HG02840 (cell line): Measurements from ENCODE around the gene ZNHIT1.
A peak's percentile ranks its signal among the peaks of the same experiment; 100 is the strongest.

Experiments
- ATAC-seq: cut with Tn5 transposase; IDR thresholded peaks from one replicate; pipeline ENCODE4 v1.9.1; 2021; ENCODE audit warnings: mild to moderate bottlenecking, moderate library complexity, moderate number of reproducible peaks; ENCODE audit not compliant: unreplicated experiment, low FRiP score

ZNHIT1 gene

GRCh38 chr7:101217388-101218235 lies at the start of gene ZNHIT1, which contains the start of gene PLOD3:
Gene ZNHIT1, plus strand, starts transcription at chr7:101218165. Its CDS starts 31 bp downstream, at chr7:101218196.
Gene PLOD3, minus strand, starts transcription at chr7:101217581. Its CDS starts 307 bp downstream, at chr7:101217274.
- ATAC-seq = peak; percentile 64

GRCh38 chr7:101168412-101169049 lies 49.4 kb upstream of the ZNHIT1 start:
- ATAC-seq = no peak

GRCh38 chr7:101169110-101169837 lies 48.7 kb upstream of the ZNHIT1 start:
- no peak for ATAC-seq

DNA sequence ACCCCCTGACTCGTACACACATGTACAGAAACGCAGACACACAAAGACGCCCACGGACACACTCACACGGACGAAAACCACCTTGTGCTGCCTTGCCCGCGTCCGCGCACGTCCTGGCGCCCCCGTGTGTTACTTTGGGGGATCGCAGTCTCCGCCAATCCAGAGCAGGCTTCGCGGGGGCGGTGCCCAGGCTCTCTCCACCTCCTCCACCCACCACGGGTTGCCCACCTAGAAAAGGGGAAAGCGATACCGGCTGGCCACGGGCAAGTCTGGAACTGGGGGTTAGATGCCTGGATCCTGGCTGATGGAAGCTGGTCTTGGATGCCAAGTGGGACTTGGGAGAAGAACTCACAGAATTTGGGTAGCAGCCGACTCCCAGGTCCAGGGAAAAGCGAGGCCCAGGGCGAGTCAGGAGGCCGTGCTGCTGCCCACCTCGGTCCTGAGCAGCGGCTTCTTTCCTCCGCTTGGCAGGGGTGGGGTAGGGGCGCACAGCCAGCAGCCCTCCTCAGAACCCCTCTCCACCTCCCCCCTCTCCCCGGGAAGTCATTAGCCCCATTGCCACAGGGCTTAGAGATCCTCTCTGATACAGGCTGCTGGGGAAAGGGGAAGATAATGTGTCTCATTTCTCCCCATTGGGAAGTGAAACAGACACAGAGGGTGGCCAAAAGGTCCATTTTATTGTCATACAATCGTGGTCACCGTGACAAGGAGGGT lies 48.0 kb upstream of the ZNHIT1 start:
- ATAC-seq = no peak

DNA sequence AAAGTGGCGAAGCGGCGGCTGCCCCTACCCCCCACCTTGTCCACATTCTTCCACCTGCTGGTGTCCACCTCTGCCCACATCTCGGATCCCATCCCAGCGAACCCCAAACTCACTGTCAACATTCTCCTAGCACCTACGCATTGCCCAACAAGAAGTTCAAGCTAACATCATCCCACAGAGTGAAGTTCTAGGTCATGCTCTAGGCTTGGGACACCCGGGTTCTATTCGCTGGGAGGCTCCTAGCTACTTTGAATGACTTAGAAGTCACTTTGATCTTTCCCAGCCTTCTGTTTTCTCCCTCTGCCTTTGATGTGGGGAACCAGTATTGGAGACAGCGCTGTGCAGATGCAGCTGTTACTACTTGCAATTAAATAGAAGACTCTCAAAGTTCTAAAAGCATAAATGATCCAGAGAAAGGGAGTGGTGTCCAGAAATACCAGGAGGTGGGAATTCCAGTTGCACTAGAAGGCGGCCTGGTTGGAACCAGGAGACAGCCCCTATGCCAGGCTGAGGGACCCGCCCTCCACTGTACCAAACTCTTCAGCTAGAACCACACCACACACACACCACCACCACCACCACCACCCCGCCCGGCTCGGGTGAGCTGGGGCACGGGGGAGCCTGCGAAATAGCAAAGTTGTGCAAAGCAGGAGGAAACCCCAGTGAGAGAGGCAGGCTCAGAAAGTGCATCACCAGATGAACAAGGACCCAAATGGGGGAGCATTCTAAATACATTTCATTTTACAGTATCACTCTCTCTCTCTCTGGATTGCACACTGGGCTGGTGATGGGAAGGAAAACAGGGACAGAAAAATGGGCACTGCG lies 47.1 kb upstream of the ZNHIT1 start:
- ATAC-seq = no peak

- no peak for ATAC-seq
Observed at GRCh38 chr7:101171442-101171837, 46.5 kb upstream of the ZNHIT1 start.

GRCh38 chr7:101172005-101172853 lies 45.7 kb upstream of the ZNHIT1 start:
- ATAC-seq = no peak

- ATAC-seq = no peak
Observed at GRCh38 chr7:101172854-101173751, 44.9 kb upstream of the ZNHIT1 start.

DNA sequence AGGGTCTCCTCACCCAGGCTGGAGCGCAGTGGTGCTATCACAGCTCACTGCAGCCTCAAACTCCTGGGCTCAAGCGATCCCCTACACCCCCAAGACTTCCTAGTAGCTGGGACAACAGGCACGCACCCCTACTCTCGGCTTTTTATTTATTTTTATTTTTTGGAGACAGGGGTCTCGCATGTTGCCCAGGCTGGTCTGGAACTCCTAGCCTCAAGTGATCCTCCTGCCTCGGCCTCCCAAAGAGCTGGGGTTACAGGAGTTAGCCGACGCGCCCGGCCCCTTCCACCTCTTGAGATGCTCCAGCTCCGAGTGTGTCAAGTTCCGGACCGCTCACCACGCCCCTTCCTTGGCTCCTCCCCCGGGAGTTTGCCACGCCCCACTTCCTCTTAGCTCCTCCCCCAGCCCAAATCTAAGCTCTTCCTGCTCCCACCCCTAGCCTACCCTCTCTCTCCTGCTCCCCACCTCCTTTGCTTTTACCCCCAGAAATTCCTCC lies 44.2 kb upstream of the ZNHIT1 start:
- no peak for ATAC-seq

- ATAC-seq = no peak
Observed at GRCh38 chr7:101174322-101174854, 43.6 kb upstream of the ZNHIT1 start.

- no peak for ATAC-seq
Observed at GRCh38 chr7:101175664-101176063, 42.3 kb upstream of the ZNHIT1 start.

DNA sequence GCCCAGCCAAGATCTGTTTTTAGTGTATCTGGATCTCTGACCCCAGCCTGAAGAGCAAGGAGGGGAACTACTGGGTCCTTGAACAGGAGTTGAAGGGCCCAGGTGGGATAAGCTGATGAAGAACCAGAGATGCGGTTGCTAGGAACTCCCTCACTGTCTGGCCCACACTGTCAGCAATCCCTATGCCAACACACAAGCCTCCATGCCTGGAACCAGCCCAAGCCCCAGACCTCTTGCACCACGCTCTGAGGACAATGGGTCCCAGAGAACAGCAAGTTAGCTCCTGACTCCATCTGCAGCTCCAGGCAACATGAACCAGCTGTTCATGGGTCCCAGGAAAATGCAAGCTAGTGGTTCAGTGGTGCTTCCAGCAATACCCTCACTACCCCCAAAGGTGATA lies 40.3 kb upstream of the ZNHIT1 start:
- ATAC-seq = no peak

DNA sequence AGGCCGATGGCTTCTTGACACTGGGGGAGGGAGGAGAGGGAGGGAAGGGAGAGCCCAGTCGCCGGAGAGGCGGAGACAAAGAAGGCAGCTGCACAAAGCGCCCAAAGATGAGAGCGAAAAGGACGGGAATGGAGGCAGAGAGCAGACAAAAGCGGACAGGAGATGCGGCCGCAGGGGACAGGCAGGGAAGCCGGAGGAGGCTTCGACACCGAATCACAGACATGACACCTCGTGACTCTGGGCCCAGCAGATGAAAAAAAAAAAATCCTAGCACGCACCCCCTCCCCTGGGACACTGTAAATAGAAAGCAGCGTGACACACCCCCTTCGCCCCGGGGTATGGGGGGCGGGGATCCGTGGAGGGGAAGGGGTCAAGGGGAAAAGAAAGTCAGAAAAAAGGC lies 38.8 kb upstream of the ZNHIT1 start:
- no peak for ATAC-seq

DNA sequence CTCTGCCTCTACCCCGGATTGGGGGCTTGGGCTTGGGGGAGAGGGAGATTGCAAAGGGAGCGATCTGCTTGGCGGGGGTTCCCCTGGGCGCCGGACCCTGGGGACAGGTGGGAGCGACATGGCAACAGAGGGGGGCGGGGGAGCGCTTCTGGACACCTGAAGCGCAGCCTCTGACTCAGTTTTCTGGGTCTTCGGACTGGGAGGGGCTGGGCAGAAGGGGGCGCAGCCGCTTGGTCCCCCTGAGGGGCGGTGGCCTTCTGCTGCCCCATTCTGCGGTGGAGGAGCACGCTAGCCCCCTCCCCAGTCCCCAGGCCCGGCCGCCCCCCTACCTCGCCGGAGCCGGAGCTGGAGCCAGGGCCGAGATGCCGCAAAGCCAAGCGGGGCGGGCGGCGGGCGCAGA lies 38.3 kb upstream of the ZNHIT1 start:
- ATAC-seq = no peak

DNA sequence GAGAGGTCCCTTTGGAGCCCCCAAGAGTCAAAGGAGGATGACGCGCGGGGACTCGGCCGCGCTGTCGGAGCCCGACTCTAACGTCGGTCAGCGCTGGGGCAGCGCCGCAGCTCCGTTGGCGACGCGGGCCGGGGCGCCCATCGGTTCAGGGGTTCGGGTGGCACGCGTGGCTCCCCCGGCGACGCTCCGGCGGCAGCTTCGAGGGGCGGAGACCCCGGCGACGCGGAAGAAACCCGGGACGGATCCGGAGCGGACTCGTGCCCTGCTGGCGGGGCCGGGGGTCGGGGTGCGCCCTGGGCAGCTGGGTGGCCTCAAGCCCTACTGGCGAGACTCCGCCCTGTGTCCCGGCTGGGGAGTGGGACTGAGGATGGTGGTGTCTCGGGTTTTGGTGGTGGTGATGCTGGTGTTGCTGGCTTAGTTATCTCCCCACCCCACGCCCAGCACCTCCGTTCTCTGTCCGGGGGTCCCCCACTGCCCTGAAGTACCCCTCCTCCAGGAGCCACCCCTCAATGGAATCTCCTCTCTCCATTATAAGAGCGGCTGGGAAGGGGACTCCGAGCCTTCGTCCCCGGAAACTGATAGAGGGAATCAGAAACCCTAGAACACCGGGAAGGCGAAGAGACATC lies 37.7 kb upstream of the ZNHIT1 start, which contains the start of gene NAT16:
Gene NAT16, minus strand, starts transcription at position 164 of the 626 bp plus-strand sequence. CDS start 5,486 bp downstream, outside the sequence.
- ATAC-seq = no peak

- ATAC-seq = no peak
Observed at GRCh38 chr7:101185258-101185839, 32.6 kb upstream of the ZNHIT1 start.
